Immature natural killer cell (primary cell): ENCODE measurements around the gene DES. TPM values are rescaled to one million over a fixed set of nuclear protein-coding genes. Genes with fewer than 3 reads are reported as not detected.
A peak's percentile ranks its signal among the peaks of the same experiment; 100 is the strongest.

Source experiments
- DNase-seq, 3 donors: peaks; one replicate each; pipeline ENCODE4 v3.0.0; 2022; ENCODE audit warnings: mixed read lengths in 1 of 3
- H3K27ac Mint-ChIP-seq, 6 donors: one replicate each; pipeline ENCODE4 v1.8.0; 2020; ENCODE audit warnings: mixed read lengths in 6 of 6, mild to moderate bottlenecking in 5 of 6, inconsistent platforms in 4 of 6, moderate library complexity in 3 of 6
- H3K27me3 Mint-ChIP-seq, 3 donors: one replicate each; pipeline ENCODE4 v1.8.0; 2020 to 2021; ENCODE audit warnings: low read depth in 3 of 3, mild to moderate bottlenecking in 3 of 3, mixed read lengths in 3 of 3, moderate library complexity in 3 of 3, inconsistent platforms in 1 of 3
- H3K36me3 Mint-ChIP-seq, 3 donors: one replicate each; pipeline ENCODE4 v1.8.0; 2020; ENCODE audit warnings: mixed read lengths in 3 of 3, inconsistent platforms in 2 of 3, mild to moderate bottlenecking in 2 of 3
- H3K4me1 Mint-ChIP-seq, 2 donors: one replicate each; pipeline ENCODE4 v1.8.0; 2020; ENCODE audit warnings: inconsistent platforms in 2 of 2, mild to moderate bottlenecking in 2 of 2, mixed read lengths in 2 of 2, moderate library complexity in 1 of 2
- H3K4me3 Mint-ChIP-seq, 5 donors: one replicate each; pipeline ENCODE4 v1.8.0; 2020; ENCODE audit warnings: mild to moderate bottlenecking in 5 of 5, mixed read lengths in 5 of 5, inconsistent platforms in 3 of 5, moderate library complexity in 3 of 5
- H3K9me3 Mint-ChIP-seq, 6 donors: one replicate each; pipeline ENCODE4 v1.8.0; 2020; ENCODE audit warnings: mild to moderate bottlenecking in 6 of 6, mixed read lengths in 6 of 6, inconsistent platforms in 4 of 6, moderate library complexity in 3 of 6
- polyA plus RNA-seq, 3 donors: library from polyadenylated mRNA; unstranded; fragments of 300-500 nt; fragmentation: Illumina TruSeq; gene quantifications; one replicate each; pipeline ENCODE4 v1.2.3, GENCODE V29; 2021

Gene DES
- polyA plus RNA-seq, 3 donors from 2014 or later: not detected

GRCh38 chr2:219430633-219431615 is 12.7 kb downstream of the DES start:
- Mint-ChIP-seq H3K4me1 (no peaks in the 10 kb centered on the region), H3K27ac (no peak overlapping the region), H3K27me3 (peaks cover 6 to 14% (median 10%) of the 10 kb centered on the region in 3 donors), H3K36me3 (no peaks in the 10 kb centered on the region), H3K9me3 (no peaks in the 10 kb centered on the region), H3K4me3 (no peak overlapping the region)
- DNase-seq: no peak

- H3K36me3 Mint-ChIP-seq: no peaks in the 10 kb centered on the region
- no peaks in the 10 kb centered on the region for H3K9me3 Mint-ChIP-seq
- no peak overlapping the region for H3K27ac Mint-ChIP-seq
- no peak for DNase-seq
- peaks cover 0 to 12% (median 4%) of the 10 kb centered on the region in 3 donors for H3K27me3 Mint-ChIP-seq
- H3K4me1 Mint-ChIP-seq: no peaks in the 10 kb centered on the region
- H3K4me3 Mint-ChIP-seq: no peak overlapping the region
These were observed 15.7 kb downstream of the DES start for GRCh38 chr2:219433666-219434467.

- H3K27ac Mint-ChIP-seq: no peak overlapping the region
- no peaks in the 10 kb centered on the region for H3K4me1 Mint-ChIP-seq
- no peaks in the 10 kb centered on the region for H3K9me3 Mint-ChIP-seq
- no peaks in the 10 kb centered on the region for H3K36me3 Mint-ChIP-seq
- peaks cover 0 to 12% (median 4%) of the 10 kb centered on the region in 3 donors for H3K27me3 Mint-ChIP-seq
- no peak overlapping the region for H3K4me3 Mint-ChIP-seq
- no peak for DNase-seq
These were observed 16.2 kb downstream of the DES start for GRCh38 chr2:219434468-219434717.

- Mint-ChIP-seq H3K9me3 (no peaks in the 10 kb centered on the region), H3K4me1 (no peaks in the 10 kb centered on the region), H3K4me3 (no peak within 1 kb of the TSS), H3K36me3 (no peaks in the 10 kb centered on the region), H3K27me3 (peaks cover 0 to 12% (median 5%) of the 10 kb centered on the region in 3 donors), H3K27ac (no peak within 1 kb of the TSS)
- DNase-seq: no peak
These were observed 16.7 kb downstream of the DES start, which contains the start of gene SPEG for GRCh38 chr2:219434718-219435525. SPEG (plus strand) TSS chr2:219434843; CDS start chr2:219434978, 135 bp downstream.

GRCh38 chr2:219435701-219436100 is 17.5 kb downstream of the DES start:
- peaks cover 0 to 14% (median 8%) of the 10 kb centered on the region in 3 donors for H3K27me3 Mint-ChIP-seq
- no peaks in the 10 kb centered on the region for H3K9me3 Mint-ChIP-seq
- H3K36me3 Mint-ChIP-seq: no peaks in the 10 kb centered on the region
- no peak for DNase-seq
- peaks cover 0 to 1% of the 10 kb centered on the region in 2 donors for H3K4me1 Mint-ChIP-seq
- no peak overlapping the region for H3K4me3 Mint-ChIP-seq
- no peak overlapping the region for H3K27ac Mint-ChIP-seq

GRCh38 chr2:219436491-219436890 is 18.3 kb downstream of the DES start:
- H3K36me3 Mint-ChIP-seq: peaks cover 0 to 4% (median 0%) of the 10 kb centered on the region in 3 donors
- H3K9me3 Mint-ChIP-seq: no peaks in the 10 kb centered on the region
- H3K4me3 Mint-ChIP-seq: no peak overlapping the region
- peaks cover 2 to 20% (median 8%) of the 10 kb centered on the region in 3 donors for H3K27me3 Mint-ChIP-seq
- H3K4me1 Mint-ChIP-seq: peaks cover 6 to 8% of the 10 kb centered on the region in 2 donors
- DNase-seq: no peak
- no peak overlapping the region for H3K27ac Mint-ChIP-seq

GRCh38 chr2:219437141-219437540 is 19.0 kb downstream of the DES start:
- H3K27ac Mint-ChIP-seq: no peak overlapping the region
- peaks cover 2 to 20% (median 8%) of the 10 kb centered on the region in 3 donors for H3K27me3 Mint-ChIP-seq
- no peak overlapping the region for H3K4me3 Mint-ChIP-seq
- H3K4me1 Mint-ChIP-seq: peaks cover 7 to 8% of the 10 kb centered on the region in 2 donors
- no peak for DNase-seq
- peaks cover 0 to 4% (median 0%) of the 10 kb centered on the region in 3 donors for H3K36me3 Mint-ChIP-seq
- H3K9me3 Mint-ChIP-seq: no peaks in the 10 kb centered on the region

GRCh38 chr2:219437690-219438206 is 19.6 kb downstream of the DES start:
- H3K9me3 Mint-ChIP-seq: no peaks in the 10 kb centered on the region
- H3K27me3 Mint-ChIP-seq: peaks cover 4 to 22% (median 10%) of the 10 kb centered on the region in 3 donors
- peaks cover 7 to 8% of the 10 kb centered on the region in 2 donors for H3K4me1 Mint-ChIP-seq
- no peak for DNase-seq
- no peak overlapping the region for H3K4me3 Mint-ChIP-seq
- H3K36me3 Mint-ChIP-seq: peaks cover 0 to 4% (median 0%) of the 10 kb centered on the region in 3 donors
- H3K27ac Mint-ChIP-seq: no peak overlapping the region

GRCh38 chr2:219438453-219438852 is 20.3 kb downstream of the DES start:
- Mint-ChIP-seq H3K27me3 (peaks cover 7 to 25% (median 10%) of the 10 kb centered on the region in 3 donors), H3K4me1 (peaks cover 8 to 9% of the 10 kb centered on the region in 2 donors), H3K36me3 (peaks cover 0 to 4% (median 0%) of the 10 kb centered on the region in 3 donors), H3K27ac (no peak overlapping the region), H3K9me3 (no peaks in the 10 kb centered on the region), H3K4me3 (no peak overlapping the region)
- DNase-seq: no peak

- peaks cover 7 to 26% (median 14%) of the 10 kb centered on the region in 3 donors for H3K27me3 Mint-ChIP-seq
- H3K4me3 Mint-ChIP-seq: no peak overlapping the region
- H3K36me3 Mint-ChIP-seq: peaks cover 0 to 4% (median 0%) of the 10 kb centered on the region in 3 donors
- H3K27ac Mint-ChIP-seq: no peak overlapping the region
- DNase-seq: no peak
- H3K9me3 Mint-ChIP-seq: no peaks in the 10 kb centered on the region
- peaks cover 8 to 9% of the 10 kb centered on the region in 2 donors for H3K4me1 Mint-ChIP-seq
These were observed 21.3 kb downstream of the DES start for GRCh38 chr2:219439506-219439905.

- DNase-seq: no peak
- peaks cover 7 to 25% (median 14%) of the 10 kb centered on the region in 3 donors for H3K27me3 Mint-ChIP-seq
- peaks cover 8 to 9% of the 10 kb centered on the region in 2 donors for H3K4me1 Mint-ChIP-seq
- no peak overlapping the region for H3K27ac Mint-ChIP-seq
- no peaks in the 10 kb centered on the region for H3K9me3 Mint-ChIP-seq
- peaks cover 0 to 4% (median 0%) of the 10 kb centered on the region in 3 donors for H3K36me3 Mint-ChIP-seq
- H3K4me3 Mint-ChIP-seq: peak overlapping the region; percentile 51 to 81 (median 65)
These were observed 22.4 kb downstream of the DES start for GRCh38 chr2:219440388-219441256.

- peak overlapping the region; percentile 51 to 81 (median 65) for H3K4me3 Mint-ChIP-seq
- H3K27ac Mint-ChIP-seq: peak overlapping the region in 1 of 6 donors; percentile 71
- H3K4me1 Mint-ChIP-seq: peaks cover 8 to 9% of the 10 kb centered on the region in 2 donors
- H3K36me3 Mint-ChIP-seq: peaks cover 0 to 4% (median 0%) of the 10 kb centered on the region in 3 donors
- no peaks in the 10 kb centered on the region for H3K9me3 Mint-ChIP-seq
- peak in 1 of 3 donors; percentile 5 for DNase-seq
- peaks cover 7 to 23% (median 12%) of the 10 kb centered on the region in 3 donors for H3K27me3 Mint-ChIP-seq
These were observed 23.5 kb downstream of the DES start for GRCh38 chr2:219441451-219442255.
